GM19238 (cell line): ENCODE results near the gene SALL1.

Source experiments
- DNase-seq: peaks from one replicate; pipeline ENCODE4 v3.0.0; 2011; ENCODE audit warnings: low spot score; ENCODE audit not compliant: insufficient read length

Gene SALL1

DNA sequence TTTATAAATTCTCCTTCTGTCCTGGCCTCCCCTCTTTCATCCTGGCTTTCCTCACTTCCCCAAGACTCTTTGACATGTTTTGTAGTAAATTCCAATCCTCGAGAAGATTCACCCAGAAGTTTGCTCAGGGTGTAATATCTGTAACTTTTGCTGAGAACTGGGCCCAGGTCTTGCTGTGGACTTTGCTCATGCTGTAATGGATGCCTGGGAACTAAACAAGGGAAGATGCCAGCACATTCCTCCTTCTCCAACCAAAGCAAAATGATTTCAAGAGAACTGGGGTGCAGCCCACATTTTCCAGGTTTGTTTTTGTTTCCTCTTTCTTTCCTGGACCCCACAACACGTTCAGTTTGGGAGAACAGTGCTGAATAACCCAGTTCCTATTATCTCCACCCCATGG lies 6.6 kb upstream of the SALL1 start:
- DNase-seq, result no peak

DNA sequence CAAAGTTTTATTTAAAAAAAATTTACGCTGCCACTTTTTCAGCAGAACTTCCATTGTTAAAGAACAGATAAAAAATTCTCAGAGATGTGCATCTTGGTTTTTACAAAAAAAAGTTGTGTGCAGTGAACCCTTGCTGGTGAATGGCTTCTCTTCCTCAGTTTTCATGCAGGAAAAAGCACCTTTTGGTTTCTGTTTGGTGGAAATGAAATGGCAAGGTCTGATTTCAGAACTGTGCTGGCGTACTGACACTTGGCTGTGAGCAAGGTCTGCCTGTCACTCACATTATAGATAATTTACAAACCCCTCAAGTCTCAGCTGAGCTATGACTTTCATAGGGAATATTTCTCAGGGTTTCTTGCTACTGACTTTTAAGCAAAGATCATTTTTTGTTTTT lies 5.7 kb upstream of the SALL1 start:
- DNase-seq, result no peak

DNA sequence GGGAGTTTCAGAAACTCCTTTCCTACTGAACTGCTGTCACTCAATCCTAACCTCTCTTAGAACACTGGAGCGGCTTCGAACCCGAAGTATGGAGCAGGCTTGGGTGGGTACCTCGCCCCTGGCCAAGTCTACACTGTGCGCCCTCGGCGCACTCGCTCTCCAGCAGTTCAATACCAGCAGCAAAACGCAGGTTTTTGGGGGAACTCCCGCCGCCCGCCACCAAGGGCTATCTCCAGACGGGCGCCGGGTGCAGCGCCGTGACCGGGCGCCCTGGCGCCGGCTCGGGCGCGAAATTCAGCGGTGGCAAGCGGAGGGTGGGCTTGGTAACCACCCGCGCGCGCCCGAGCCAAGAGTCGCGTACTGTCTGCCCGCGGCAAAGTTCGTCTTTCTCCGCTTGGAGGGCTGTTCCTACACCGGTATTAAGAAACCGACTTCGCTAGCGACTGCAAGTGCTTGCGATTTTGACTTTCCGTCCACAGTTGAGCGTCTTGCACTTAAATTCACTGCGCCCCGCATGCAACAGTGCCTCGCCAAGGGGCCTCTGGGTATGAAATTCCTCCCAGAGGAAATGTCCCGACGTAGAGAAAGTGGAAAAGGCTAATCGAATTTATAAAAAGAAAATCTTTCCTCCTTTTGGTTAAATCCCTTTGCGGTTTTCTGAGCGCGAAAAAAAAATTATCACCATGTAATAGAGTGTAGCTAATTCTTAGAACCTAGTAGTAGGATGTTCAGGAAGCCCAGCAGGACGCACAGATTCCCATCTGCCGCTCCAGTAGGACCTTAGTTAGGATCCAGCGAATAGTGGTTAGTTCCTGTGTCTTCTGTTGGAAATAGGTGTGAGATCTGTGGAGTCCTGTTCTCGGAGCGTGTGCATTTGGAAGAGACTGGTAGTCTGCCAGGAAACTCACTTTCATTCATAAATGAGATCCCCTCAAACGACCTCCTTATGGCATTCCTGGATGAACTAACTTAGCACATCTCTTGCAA lies 5.0 kb upstream of the SALL1 start:
- no peak for DNase-seq

DNA sequence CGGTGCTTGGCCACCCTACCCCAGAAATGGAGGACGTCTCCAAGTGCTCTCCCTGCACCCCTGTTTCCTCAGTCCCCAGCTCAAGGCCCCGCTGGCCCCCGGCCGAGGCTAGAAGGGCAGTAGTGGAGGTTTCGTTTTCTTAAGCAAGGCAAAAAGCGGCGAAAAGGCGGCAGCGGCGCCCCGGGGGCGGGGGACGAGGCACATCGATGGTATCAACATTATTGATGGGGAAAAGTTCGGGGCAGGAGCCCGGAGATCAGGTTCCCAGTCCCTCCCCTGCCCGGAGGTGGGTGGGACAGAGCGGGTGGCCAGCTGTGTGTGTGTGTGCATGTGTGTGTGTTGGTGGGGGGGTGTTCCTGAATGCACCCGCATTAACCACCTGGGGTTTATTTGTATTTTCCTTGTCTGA lies 4.1 kb upstream of the SALL1 start:
- no peak for DNase-seq

DNA sequence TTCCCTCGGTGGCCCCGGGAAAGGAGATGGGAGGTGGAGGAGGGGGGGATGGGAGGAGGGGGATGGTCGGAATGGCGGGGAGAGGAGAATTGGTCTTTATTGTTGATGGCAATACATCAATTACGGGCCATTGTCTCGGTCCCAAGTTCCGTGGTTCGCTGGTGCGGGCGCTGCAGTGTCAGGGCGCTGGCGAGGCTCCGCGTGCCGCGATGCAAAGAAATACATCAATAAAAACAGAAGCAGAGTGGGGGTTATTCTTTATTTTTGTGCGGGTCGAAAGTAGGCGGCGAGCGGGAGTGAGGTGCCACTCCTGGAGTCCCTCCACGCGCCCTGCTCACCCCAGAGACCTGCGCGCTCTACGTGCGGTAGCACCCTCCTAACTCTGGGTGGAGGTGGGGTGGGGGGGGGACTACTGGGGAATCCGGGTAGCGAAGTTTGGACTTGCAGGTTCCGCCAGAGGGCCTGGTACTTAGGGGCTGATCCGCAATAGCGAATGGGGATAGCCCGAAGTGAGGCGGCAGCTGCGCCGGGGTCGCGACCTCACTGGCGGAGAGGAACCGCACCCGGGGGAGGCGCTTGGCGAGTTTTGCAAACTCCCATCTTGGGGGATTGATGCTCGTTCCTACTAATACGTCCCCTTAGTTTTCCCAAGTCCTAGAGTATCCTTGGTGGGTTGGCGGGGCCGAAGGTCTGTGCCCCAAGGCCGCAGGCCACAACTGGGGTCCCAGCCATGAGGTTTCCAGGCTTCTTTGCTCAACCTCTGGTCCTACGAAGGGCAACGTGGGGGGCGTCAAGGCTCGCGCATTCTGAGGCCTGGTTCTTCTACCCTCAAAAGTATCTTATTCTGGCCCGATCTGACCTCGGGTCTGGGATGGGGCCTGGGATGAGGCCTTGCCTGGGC lies 3.5 kb upstream of the SALL1 start:
- no peak for DNase-seq

DNA sequence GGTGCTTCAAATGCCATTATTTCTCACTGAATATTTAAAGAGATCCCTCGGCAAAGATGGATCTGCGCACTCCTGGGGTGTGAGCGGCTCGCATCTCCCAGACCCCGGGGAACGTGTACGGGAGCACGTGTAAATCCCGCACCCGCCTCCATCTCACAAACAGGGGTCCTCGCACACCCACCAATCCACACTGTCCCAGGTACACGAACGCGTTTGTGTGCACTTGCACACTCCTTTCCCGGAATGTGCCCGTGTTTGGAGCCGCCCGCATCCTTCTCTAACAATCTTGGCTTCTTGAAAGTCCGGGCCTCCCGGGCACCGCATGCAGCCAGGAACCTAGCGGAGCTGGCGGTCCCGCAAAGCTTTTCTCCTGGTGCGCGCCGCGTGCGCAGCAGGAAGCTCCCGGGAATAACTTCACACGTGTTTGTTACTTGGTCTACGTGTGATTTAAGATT lies 2.5 kb upstream of the SALL1 start:
- DNase-seq, result no peak

DNA sequence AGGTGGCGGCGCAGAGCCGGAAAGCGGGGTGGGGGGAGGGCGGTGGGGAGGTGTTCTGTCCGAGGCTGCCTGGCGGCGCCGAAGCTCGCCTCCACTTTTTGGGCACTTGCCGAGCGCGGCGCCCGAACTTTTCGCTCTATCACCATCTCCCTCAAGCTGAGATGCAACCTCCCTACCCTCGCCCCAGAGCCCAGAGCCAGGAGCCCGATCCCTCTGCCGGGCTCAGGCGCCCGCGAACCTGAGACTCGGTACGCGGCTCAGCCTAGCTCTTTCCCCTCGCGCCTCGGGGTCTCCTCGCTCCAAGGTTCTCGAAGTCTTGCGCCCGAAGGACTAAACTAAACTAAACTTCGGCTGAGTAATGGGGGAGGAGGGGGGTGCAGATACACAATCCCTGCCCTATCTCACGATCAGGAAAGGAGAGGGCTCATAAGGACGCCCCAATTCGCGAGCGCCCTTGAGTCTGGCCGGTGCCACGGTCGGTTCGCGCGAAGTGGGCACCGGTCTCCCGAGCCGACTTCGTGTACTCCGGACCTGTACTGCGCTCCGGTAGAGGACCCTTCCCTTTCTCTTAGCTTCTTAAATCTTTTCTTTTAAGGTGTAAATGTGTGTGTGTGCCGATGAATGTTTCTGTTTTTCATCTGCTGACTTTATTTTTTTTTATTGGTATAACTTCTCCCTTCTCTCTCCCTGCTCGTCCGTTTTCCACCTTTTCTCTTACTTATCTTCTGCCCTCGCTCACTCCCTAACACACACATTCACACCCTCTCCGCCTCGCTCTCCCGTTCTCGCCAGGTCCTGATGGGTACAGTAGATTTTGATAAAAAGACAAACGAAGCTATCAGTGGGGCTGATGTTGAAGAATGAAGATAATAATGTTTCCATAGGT lies 1.9 kb upstream of the SALL1 start:
- DNase-seq, result no peak

DNA sequence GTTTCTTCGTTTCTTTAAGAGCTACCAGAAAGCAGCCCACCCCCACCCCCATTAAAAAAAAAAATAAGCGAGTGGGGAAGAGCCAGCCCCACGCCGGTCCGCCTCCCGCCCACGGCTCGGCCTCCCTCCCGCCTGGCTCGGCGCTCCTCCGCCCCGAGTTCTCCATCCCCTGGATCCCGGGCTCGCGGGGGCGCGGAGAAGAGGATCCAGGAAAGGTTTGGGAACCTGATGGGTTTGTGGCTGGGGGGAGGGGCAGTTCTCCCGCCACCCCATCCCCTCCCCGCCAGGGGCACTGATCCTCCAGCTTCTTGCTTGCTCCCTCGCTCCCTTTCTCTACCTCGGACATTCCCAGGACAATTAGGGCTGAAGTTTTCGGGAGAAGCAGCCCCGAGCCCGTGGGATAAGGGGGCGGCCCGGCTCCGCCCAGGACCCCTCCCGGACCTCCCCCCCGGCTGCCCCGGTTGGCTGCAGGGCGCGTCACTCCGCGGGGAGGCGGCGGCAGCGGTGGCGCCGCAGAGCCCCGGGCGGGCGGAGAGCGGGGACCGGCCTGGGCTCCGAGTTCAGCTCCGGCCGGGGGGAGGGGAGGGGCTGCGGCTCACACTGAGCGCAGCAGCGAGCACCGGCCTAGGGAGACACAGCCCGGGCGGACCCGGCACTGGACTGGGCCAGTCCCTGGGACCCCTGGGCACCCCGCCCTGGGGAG lies 1.0 kb upstream of the SALL1 start:
- DNase-seq, result no peak

DNA sequence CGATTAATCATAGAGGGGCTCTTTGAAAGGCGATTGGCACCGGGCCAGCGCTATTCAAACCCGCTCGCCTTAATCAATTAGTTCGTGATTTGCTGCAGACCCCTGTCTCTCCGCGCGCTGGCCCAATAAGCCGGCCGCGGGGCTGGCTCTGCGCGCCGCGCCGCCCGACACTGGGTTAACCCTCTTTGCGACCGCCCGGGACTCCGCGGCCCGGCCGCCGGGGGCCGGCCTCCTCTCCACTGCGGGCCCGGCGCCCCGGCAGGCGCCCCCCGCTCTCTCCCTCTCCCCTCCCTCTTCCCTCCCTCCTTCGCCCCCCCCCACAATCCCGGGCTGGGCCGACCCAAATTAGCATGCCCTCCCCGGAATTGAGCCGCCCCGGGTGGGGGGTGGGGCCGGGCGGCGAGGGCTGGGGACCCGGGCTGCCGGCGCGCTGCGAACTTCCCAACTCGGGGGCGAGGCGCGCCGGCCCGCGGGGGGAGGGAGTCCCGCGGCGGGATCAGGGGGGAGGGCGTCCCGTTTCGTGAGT lies 428 bp upstream of the SALL1 start:
- no peak for DNase-seq

DNA sequence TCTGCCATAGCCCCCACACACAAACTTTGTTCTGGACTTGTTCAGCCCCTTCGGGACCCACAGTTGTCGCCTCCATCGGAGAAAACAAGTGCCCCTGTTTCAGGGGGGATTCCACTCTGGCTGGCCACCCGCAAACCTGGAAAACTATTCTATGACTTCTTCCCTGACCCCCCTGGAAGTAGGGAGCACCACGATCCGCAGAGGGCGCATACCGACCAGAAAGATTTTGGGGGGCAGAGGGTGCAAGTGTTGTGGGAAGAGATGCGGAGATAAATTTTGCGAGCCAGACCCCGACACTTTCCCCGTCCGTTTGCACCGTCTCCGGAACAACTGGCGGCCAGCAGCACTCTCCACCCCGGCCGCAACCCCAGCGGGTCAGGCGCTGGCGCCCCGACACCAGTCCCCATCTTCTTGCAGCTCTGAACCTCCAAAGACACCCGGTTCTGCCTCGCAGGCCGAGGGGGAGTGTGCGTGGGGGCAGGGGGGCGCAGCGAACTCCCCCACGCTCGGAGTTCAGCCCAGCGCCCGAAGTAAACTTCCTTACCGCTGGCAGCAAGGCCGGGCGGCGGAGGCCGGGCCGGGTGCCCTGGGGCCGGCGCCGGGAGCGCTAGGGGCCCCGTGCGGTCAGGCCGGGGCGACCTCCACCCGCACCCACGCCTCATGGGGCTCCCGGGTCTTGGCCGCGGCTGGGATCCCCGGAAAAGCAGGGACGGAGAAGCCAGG lies 744 bp downstream of the SALL1 start:
- DNase-seq, result no peak

DNA sequence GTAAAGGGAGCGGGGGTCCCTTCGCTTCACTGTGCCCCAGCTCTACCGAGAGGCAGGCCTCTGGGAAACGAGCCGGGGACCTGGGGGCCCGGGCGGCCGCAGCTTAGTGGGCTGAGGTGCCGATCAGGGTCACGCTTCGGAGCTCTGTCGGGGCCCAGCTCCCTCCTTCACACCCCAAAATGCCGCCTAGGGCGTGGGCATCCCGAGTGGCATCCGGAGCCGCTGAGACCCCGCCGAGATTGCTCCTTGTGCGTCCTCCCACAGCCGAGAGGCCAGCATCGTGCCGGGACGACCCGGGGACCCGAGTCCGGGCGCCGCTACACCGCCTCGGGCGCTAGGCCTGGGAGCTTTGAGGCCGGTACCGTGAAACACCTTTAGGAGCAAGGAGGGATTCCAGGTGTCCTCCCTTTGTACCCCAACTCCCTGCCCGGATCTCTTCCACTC lies 1.3 kb downstream of the SALL1 start:
- no peak for DNase-seq

DNA sequence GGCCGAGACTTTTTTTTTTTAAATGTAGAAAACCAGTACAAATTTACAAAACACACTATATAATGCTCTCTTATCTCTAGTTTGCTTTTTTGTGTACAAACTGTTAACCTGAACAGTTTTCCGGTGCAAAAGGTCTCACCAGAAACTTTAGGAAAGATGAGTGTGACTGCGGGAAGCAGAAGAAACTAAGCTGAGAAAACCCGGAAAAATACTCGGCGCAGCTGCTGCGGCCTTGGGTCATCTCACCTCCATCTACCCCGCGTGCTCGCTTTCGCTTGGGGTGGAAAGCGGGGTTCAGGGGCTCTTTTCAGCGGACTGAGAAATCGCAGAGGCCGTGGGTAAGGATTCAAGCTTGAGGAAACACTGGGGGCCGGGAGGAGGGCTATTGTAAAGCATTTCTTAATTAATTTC lies 1.8 kb downstream of the SALL1 start:
- no peak for DNase-seq

DNA sequence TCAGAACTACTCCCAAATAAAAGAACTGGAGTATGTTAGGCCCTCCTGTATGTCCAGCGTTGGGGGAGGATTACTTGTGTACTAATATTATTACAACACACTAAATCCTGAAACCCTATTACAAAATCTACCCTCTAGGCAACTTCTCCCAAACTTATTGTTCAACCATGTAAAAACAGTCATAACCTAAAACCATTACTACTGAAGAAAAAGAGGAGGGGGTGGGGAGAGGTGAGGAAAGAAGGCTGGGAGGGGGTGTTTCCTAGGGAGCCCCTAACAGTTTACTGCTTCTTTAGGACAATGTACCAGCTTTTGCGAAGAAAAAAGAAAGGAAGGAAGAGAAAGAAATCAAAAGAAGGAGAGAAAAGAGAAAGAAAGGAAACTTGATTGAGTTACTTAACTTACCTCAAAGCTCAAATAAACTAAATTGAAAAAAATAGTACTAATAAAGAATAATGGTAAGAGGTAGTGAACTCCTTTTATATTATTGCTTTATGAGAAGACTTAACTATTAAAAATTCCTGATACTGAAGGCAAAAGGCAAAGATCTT lies 2.3 kb downstream of the SALL1 start:
- DNase-seq, result no peak

DNA sequence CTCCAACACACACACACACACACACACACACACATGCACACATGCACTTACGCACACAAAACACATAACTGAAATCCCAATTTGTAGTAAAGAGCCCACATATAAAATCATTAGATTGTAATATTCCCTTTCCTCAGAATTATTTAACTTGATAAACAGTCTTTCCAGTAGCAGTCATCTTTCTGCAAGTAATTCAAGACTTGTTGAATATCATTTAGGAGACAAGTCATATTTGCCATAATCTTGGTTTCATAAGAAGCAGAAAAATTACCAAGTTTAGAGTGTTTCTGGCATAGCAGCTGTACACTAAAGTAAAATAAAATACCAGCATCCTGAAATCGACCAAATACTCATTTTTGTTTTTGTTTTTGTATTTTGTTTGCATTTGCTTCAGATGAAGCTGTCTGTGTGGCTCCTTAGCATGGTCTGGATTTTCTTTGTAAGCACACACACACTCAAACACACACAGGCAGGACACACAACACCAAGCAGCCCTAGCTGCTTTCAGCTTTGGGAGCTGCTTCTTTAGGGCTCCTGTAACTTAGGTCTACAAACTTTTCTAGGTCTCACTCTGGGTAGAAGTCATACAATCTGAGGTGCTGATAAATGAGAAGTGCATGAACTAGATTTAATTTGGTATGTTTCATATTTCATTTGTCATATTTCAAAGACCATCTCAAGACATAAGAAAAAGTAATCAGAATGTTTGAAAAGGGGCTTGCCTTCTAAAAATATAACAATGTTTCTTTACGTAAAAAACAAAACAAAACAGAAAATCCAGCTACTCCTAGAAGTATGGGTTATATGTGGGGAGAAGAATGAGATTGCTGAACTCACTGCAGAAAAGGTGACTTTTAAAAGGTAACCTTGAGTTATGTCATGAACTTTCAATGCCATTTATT lies 3.0 kb downstream of the SALL1 start:
- no peak for DNase-seq

DNA sequence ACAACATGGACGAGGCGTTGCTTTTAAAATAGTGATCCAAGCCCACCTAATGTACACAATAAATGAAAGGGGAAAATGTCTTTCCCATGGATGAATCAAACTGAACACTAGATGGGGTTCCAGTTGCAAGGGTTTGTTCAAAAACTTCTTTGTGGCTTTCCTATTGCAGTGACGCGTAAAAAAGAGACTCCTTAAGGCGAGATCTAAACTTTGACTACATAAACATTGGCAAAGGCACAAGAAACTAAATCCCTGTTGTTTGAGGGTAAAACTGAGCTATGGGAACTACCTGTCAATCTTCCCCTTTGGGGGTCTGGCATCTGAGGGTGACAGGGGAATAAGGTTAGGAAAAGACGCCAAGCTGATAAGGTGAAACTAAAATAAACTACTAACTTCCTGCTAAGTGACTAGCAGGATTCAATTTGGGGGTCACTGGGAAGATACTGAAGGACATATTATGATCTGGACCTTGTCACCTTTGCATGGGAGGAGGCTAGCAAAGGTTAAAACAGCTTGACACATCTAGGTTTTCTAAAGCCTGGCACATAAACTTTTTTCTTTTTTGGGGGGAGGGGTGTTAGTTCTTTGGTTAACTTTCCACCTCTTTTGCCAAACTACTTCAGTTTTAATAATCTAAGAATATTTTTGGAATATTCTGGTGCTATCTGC lies 4.7 kb downstream of the SALL1 start:
- DNase-seq, result no peak

DNA sequence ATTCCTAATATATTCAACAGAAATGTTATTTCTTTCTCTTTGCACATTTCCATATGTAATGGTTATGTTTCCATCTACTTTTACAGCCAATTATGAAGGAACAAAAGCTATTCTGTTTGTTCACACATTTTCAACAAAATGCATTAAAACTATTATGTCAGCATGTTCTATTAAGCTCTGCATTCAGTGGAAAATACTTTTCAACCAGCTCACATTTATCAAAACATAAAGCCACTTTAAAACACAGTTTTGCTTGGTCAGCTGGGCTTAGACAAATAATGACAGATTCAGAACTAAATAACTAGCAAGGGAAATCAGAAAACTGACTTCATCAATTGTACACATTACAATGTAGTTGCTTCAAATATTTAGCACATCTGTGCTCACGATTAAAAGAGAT lies 6.9 kb downstream of the SALL1 start:
- DNase-seq, result no peak

DNA sequence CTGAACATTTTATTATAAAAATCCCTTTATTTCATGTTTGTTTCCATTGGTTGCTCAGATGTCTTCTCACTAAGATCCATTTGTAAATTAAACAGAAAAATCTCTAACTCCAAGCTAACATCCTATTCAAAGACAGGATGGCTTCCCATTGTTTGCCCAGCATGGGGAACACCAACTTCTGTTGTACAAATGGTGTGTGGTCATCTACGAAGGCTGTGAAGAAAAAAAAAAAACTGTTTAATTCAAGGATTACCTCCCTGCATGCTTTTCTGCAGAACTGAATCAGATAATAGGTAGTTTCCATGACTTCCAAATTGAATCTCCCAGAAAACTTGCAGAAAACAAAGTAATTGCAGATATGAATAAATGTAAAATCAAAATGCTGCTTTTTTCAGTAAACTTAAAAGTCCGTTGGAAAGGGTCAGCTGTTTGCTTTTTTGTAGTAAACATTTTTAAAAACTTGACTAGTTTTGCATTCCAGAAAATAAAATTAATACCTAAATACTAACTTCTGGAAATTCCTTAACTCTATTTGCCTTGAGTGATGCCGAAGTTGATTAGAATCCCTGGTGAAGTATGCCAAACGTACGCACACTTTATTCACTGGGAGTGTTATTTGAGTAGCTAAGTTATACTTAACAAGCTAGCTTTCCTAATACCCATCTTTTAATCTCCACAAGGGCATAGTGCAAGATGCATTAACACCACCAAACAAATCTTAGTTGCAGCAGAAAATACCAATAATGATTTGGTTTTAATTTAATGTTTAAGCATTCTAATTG lies 7.7 kb downstream of the SALL1 start:
- DNase-seq, result no peak
